ENCODE measurements around the gene MRPL10. TPM values are rescaled to one million over a fixed set of nuclear protein-coding genes. Genes with fewer than 3 reads are reported as not detected.

The MRPL10 gene
- total RNA-seq, 6 donors from 2014 or later, result 23.1 to 44.2 (median 28.6) TPM

- H3K36me3 ChIP-seq, result peaks cover 11 to 66% (median 56%) of the 10 kb centered on the region in 4 donors
- WGBS, 2 donors, result 7 to 42% methylated on average over 4 to 21 of the region's 21 CpGs
- peak within 1 kb of the TSS; percentile 49 to 67 (median 60) for H3K4me3 ChIP-seq
- H3K4me1 ChIP-seq, result peaks cover 23 to 38% (median 26%) of the 10 kb centered on the region in 4 donors
- TF ChIP-seq EP300 (IDR thresholded peaks at IDR 0.05) (no peak), CTCF (IDR thresholded peaks at IDR 0.05) (peak in 2 of 6 experiments; percentile 37 to 50), POLR2AphosphoS5 (IDR thresholded peaks at IDR 0.05) (peak; percentile 62 to 78), POLR2A (IDR thresholded peaks at IDR 0.05) (peak in 3 of 4 donors; percentile 22 to 58 (median 33))
- ATAC-seq (ENCODE audit: low FRiP score in 2 of 2) (peak; percentile 88 to 91), DNase-seq (peak; percentile 86 to 87)
- no peaks in the 10 kb centered on the region for H3K9me3 ChIP-seq
- no peaks in the 10 kb centered on the region for H3K27me3 ChIP-seq
- peak within 1 kb of the TSS; percentile 61 to 75 (median 66) for H3K27ac ChIP-seq
Measured at GRCh38 chr17:47821424-47822391, 9.6 kb downstream of the MRPL10 start, which contains the start of gene OSBPL7. Gene OSBPL7 (minus strand): TSS chr17:47821794. CDS start chr17:47820278, 1,516 bp downstream.

GRCh38 chr17:47821031-47821423 lies 10.3 kb downstream of the MRPL10 start:
- peaks cover 6 to 66% (median 56%) of the 10 kb centered on the region in 4 donors for H3K36me3 ChIP-seq
- WGBS, 2 donors, result 7 to 13% methylated on average over 4 of the region's 4 CpGs
- peak overlapping the region; percentile 49 to 67 (median 60) for H3K4me3 ChIP-seq

GRCh38 chr17:47820033-47820789 lies 11.1 kb downstream of the MRPL10 start:
- Histone ChIP-seq H3K27ac (peak overlapping the region; percentile 21 to 68 (median 62)), H3K9me3 (no peaks in the 10 kb centered on the region), H3K4me1 (peaks cover 23 to 38% (median 26%) of the 10 kb centered on the region in 4 donors), H3K4me3 (peak overlapping the region in 3 of 4 donors; percentile 49 to 67 (median 61)), H3K27me3 (no peaks in the 10 kb centered on the region), H3K36me3 (peaks cover 6 to 66% (median 58%) of the 10 kb centered on the region in 4 donors)
- WGBS, 2 donors, result 39 to 41% methylated on average over 11 to 12 of the region's 12 CpGs
- DNase-seq, result peak in 1 of 2 donors; percentile 82
- ATAC-seq (ENCODE audit: low FRiP score in 2 of 2), result peak; percentile 9 to 68
- TF ChIP-seq EP300 (IDR thresholded peaks at IDR 0.05) (no peak), POLR2AphosphoS5 (IDR thresholded peaks at IDR 0.05) (peak in 1 of 2 donors; percentile 6)

More at GRCh38 chr17:47821031-47821423, 10.3 kb downstream of the MRPL10 start:
- ATAC-seq (ENCODE audit: low FRiP score in 2 of 2) (no peak), DNase-seq (no peak)
- no peaks in the 10 kb centered on the region for H3K9me3 ChIP-seq
- TF ChIP-seq POLR2AphosphoS5 (IDR thresholded peaks at IDR 0.05) (no peak), EP300 (IDR thresholded peaks at IDR 0.05) (no peak), POLR2A (IDR thresholded peaks at IDR 0.05) (no peak)
- H3K27me3 ChIP-seq, result no peaks in the 10 kb centered on the region
- H3K27ac ChIP-seq, result peak overlapping the region; percentile 61 to 75 (median 66)
- H3K4me1 ChIP-seq, result peaks cover 23 to 38% (median 26%) of the 10 kb centered on the region in 4 donors

- TF ChIP-seq EP300 (IDR thresholded peaks at IDR 0.05) (no peak), POLR2A (IDR thresholded peaks at IDR 0.05) (no peak), POLR2AphosphoS5 (IDR thresholded peaks at IDR 0.05) (no peak), CTCF (IDR thresholded peaks at IDR 0.05) (no peak)
- H3K27me3 ChIP-seq, result no peaks in the 10 kb centered on the region
- DNase-seq (no peak), ATAC-seq (ENCODE audit: low FRiP score in 2 of 2) (no peak)
- peaks cover 6 to 66% (median 61%) of the 10 kb centered on the region in 4 donors for H3K36me3 ChIP-seq
- H3K9me3 ChIP-seq, result no peaks in the 10 kb centered on the region
- no peak overlapping the region for H3K4me3 ChIP-seq
- peaks cover 23 to 38% (median 26%) of the 10 kb centered on the region in 4 donors for H3K4me1 ChIP-seq
- peak overlapping the region in 3 of 4 donors; percentile 21 to 68 (median 61) for H3K27ac ChIP-seq
- WGBS, 2 donors, result 67 to 74% methylated on average over 8 to 10 of the region's 10 CpGs
Measured at GRCh38 chr17:47819475-47819874, 11.9 kb downstream of the MRPL10 start.

- 79 to 96% methylated on average over 3 to 11 of the region's 11 CpGs for WGBS, 2 donors
- TF ChIP-seq CTCF (IDR thresholded peaks at IDR 0.05) (no peak), EP300 (IDR thresholded peaks at IDR 0.05) (no peak), POLR2AphosphoS5 (IDR thresholded peaks at IDR 0.05) (no peak), POLR2A (IDR thresholded peaks at IDR 0.05) (no peak)
- DNase-seq (no peak), ATAC-seq (ENCODE audit: low FRiP score in 2 of 2) (no peak)
- H3K27ac ChIP-seq, result no peak overlapping the region
- H3K4me1 ChIP-seq, result peaks cover 23 to 38% (median 26%) of the 10 kb centered on the region in 4 donors
- no peak overlapping the region for H3K4me3 ChIP-seq
- H3K36me3 ChIP-seq, result peaks cover 6 to 66% (median 57%) of the 10 kb centered on the region in 4 donors
- H3K27me3 ChIP-seq, result no peaks in the 10 kb centered on the region
- no peaks in the 10 kb centered on the region for H3K9me3 ChIP-seq
Measured at GRCh38 chr17:47818002-47818695, 13.2 kb downstream of the MRPL10 start.
